Ectodermal cell (in vitro differentiated cells): ENCODE measurements around the gene NADSYN1.

Experiments used
- H3K27ac ChIP-seq: 2 replicates; pipeline ENCODE4 v1.7.0; 2013; ENCODE audit warnings: mild to moderate bottlenecking, low read depth, low read length; ENCODE audit not compliant: insufficient read depth, poor library complexity, severe bottlenecking
- H3K27me3 ChIP-seq: 2 replicates; pipeline ENCODE4 v1.7.0; 2013; ENCODE audit warnings: mild to moderate bottlenecking, low read length; ENCODE audit not compliant: insufficient read depth, control insufficient read depth, poor library complexity, severe bottlenecking
- H3K36me3 ChIP-seq: one replicate; pipeline ENCODE4 v1.7.0; 2013; ENCODE audit warnings: low read length; ENCODE audit not compliant: control insufficient read depth, insufficient read depth
- H3K4me1 ChIP-seq: one replicate; pipeline ENCODE4 v1.7.0; 2013; ENCODE audit warnings: low read length; ENCODE audit not compliant: control insufficient read depth, insufficient read depth
- H3K4me3 ChIP-seq: 2 replicates; pipeline ENCODE4 v1.7.0; 2013; ENCODE audit warnings: low read depth, low read length, control low read depth; ENCODE audit not compliant: insufficient read depth
- H3K9me3 ChIP-seq: 2 replicates; pipeline ENCODE4 v1.7.0; 2013; ENCODE audit warnings: mild to moderate bottlenecking, low read length, moderate library complexity; ENCODE audit not compliant: control insufficient read depth
- WGBS, 2 experiments: methylation state at CpG; one replicate each; pipeline ENCODE4 v1.1.7; 2013; ENCODE audit warnings: missing lambda C conversion rate in 2 of 2; 5-methylcytosine and 5-hydroxymethylcytosine counted together

Gene NADSYN1

DNA sequence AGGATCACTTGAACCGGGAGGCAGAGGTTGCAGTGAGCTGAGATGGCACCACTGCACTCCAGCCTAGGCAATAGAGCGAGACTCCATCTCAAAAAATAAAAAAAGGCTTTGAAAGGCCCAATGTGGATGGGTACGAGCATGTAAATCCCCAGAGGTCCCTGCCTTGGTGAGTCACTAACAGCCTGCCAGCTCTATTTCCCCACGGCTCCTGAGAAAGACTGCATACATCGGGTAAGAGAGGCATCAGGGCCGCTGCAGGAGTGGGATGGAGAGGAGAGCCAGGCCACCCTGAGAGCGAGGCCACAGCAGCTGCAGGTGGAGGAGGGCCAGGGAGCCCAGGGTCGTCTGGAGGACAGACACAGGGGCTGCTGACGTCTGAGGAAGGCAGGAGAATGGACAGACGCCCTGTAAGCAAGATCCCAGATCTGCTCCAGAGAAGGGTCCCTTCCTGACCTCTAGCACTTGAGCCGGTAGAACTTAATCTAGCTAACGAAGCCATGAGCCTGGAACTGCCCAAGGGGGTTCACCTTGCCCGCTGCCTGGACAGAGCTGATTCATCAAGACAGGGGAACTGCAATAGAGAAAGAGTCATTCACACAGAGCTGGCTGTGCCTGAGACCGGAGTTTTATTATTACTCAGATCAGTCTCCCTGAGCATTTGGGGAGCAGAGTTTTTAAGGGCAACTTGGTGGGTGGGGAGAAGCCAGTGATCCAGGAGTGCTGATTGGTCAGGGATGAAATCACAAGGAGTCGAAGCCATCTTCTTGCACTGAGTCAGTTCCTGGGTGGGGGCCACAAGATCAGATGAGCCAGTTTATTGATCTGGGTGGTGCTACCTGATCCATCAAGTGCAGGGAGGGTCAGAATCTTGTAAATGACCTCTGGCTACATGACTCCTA lies 90.1 kb downstream of the NADSYN1 start:
- Histone ChIP-seq H3K27me3 (no peaks in the 10 kb centered on the region), H3K4me1 (no peaks in the 10 kb centered on the region), H3K27ac (no peak overlapping the region), H3K36me3 (no peaks in the 10 kb centered on the region), H3K9me3 (no peaks in the 10 kb centered on the region), H3K4me3 (no peak overlapping the region)
- WGBS, 2 experiments, result 88 to 89% methylated on average over 15 of the region's 15 CpGs

- H3K4me3 ChIP-seq, result no peak overlapping the region
- no peaks in the 10 kb centered on the region for H3K9me3 ChIP-seq
- H3K27ac ChIP-seq, result no peak overlapping the region
- no peaks in the 10 kb centered on the region for H3K36me3 ChIP-seq
- no peaks in the 10 kb centered on the region for H3K4me1 ChIP-seq
- H3K27me3 ChIP-seq, result no peaks in the 10 kb centered on the region
- WGBS, 2 experiments, result 84 to 88% methylated on average over 8 of the region's 8 CpGs
Observed at GRCh38 chr11:71543866-71544265, 90.9 kb downstream of the NADSYN1 start.

- Histone ChIP-seq H3K4me1 (no peaks in the 10 kb centered on the region), H3K9me3 (no peaks in the 10 kb centered on the region), H3K27ac (no peak overlapping the region), H3K27me3 (no peaks in the 10 kb centered on the region), H3K4me3 (no peak overlapping the region), H3K36me3 (no peaks in the 10 kb centered on the region)
- 83% methylated on average over 3 to 6 of the region's 6 CpGs for WGBS, 2 experiments
Observed at GRCh38 chr11:71544525-71545214, 91.7 kb downstream of the NADSYN1 start.

- Histone ChIP-seq H3K4me1 (no peaks in the 10 kb centered on the region), H3K27me3 (no peaks in the 10 kb centered on the region), H3K36me3 (no peaks in the 10 kb centered on the region), H3K27ac (no peak overlapping the region), H3K9me3 (no peaks in the 10 kb centered on the region), H3K4me3 (no peak overlapping the region)
- 94 to 95% methylated on average over 12 of the region's 12 CpGs for WGBS, 2 experiments
Observed at GRCh38 chr11:71545405-71545966, 92.5 kb downstream of the NADSYN1 start.

DNA sequence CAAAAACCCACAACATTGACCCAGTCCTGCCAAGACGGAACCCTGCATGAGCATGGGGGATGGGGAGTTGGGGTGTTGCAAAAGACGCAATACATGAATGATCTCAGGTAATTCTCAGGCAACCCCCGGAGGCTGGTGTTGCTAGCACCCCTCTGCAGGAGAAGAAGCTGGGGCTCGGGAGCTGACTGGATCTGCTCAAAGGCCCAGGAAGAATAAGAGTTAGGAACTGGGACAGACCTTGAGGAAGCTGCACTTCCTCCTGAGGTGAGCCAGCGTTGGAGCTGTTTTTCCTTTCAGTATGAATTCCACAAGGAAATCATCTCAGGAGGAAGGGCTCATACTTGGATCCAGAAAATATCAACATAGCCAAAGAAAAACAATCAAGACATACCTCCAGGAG lies 95.1 kb downstream of the NADSYN1 start, which contains the start of gene KRTAP5-9:
Gene KRTAP5-9 (plus strand): TSS at position 301 of the 400 bp plus-strand sequence. CDS start 238 bp downstream, outside the sequence.
- Histone ChIP-seq H3K27me3 (no peaks in the 10 kb centered on the region), H3K4me1 (no peaks in the 10 kb centered on the region), H3K4me3 (no peak within 1 kb of the TSS), H3K36me3 (no peaks in the 10 kb centered on the region), H3K27ac (no peak within 1 kb of the TSS), H3K9me3 (no peaks in the 10 kb centered on the region)
- 89 to 93% methylated on average over 5 of the region's 5 CpGs for WGBS, 2 experiments

DNA sequence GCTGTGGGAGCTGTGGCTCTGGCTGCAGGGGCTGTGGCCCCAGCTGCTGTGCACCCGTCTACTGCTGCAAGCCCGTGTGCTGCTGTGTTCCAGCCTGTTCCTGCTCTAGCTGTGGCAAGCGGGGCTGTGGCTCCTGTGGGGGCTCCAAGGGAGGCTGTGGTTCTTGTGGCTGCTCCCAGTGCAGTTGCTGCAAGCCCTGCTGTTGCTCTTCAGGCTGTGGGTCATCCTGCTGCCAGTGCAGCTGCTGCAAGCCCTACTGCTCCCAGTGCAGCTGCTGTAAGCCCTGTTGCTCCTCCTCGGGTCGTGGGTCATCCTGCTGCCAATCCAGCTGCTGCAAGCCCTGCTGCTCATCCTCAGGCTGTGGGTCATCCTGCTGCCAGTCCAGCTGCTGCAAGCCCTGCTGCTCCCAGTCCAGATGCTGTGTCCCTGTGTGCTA lies 95.7 kb downstream of the NADSYN1 start:
- no peaks in the 10 kb centered on the region for H3K36me3 ChIP-seq
- no peaks in the 10 kb centered on the region for H3K9me3 ChIP-seq
- H3K4me3 ChIP-seq, result no peak overlapping the region
- WGBS, 2 experiments, result 82 to 87% methylated on average over 5 of the region's 5 CpGs
- H3K27ac ChIP-seq, result no peak overlapping the region
- no peaks in the 10 kb centered on the region for H3K27me3 ChIP-seq
- H3K4me1 ChIP-seq, result no peaks in the 10 kb centered on the region
